Kidney (tissue), 14 donors: ENCODE measurements around the gene RRM2. TPM values are rescaled to one million over a fixed set of nuclear protein-coding genes. Genes with fewer than 3 reads are reported as not detected.

Experiments
- DNase-seq, 5 donors: peaks; one replicate each; pipeline ENCODE4 v3.0.0-alpha.2; 2013 to 2020
- FAIRE-seq: peaks from 2 replicates; lab custom pipeline; 2012; peaks lifted over from hg19 to GRCh38; lab: Jason Lieb, UNC
- H3K27ac ChIP-seq, 2 donors: one replicate each; pipeline ENCODE4 v1.7.0; 2013; ENCODE audit warnings: low read depth in 2 of 2, low read length in 2 of 2, inconsistent platforms in 1 of 2
- H3K27me3 ChIP-seq: one replicate; pipeline ENCODE4 v1.7.1; 2013; ENCODE audit warnings: low read length, inconsistent platforms; ENCODE audit not compliant: control insufficient read depth, insufficient read depth
- H3K36me3 ChIP-seq, 3 donors: one replicate each; pipeline versions ENCODE4 v1.7.0 to v1.7.1; 2013; ENCODE audit warnings: low read length in 3 of 3, control low read depth in 1 of 3, inconsistent platforms in 1 of 3; ENCODE audit not compliant: insufficient read depth in 3 of 3, control insufficient read depth in 2 of 3
- H3K4me1 ChIP-seq, 3 donors: one replicate each; pipeline versions ENCODE4 v1.7.0 to v1.7.1; 2013; ENCODE audit warnings: low read length in 3 of 3, inconsistent platforms in 1 of 3, low read depth in 1 of 3; ENCODE audit not compliant: control insufficient read depth in 2 of 3, insufficient read depth in 2 of 3
- H3K4me3 ChIP-seq, 3 donors: one replicate each; pipeline versions ENCODE4 v1.7.0 to v1.8.1; 2013; ENCODE audit warnings: low read length in 3 of 3, control low read depth in 1 of 3, inconsistent platforms in 1 of 3
- H3K9ac ChIP-seq, 3 donors: one replicate each; pipeline versions ENCODE4 v1.7.0 to v1.7.1; 2013; ENCODE audit warnings: low read length in 3 of 3, control low read depth in 1 of 3, inconsistent platforms in 1 of 3
- H3K9me3 ChIP-seq, 3 donors: one replicate each; pipeline versions ENCODE4 v1.7.0 to v1.7.1; 2013; ENCODE audit warnings: low read length in 3 of 3, control low read depth in 1 of 3, inconsistent platforms in 1 of 3; ENCODE audit not compliant: control insufficient read depth in 2 of 3, insufficient read depth in 1 of 3
- CTCF ChIP-seq: IDR thresholded peaks from 3 replicates; pipeline ENCODE4 v1.5.1; 2012; ENCODE audit warnings: mild to moderate bottlenecking, moderate library complexity, borderline replicate concordance; ENCODE audit not compliant: insufficient read depth; ENCODE audit errors: extremely low read depth
- intact Hi-C: fragments of 100-400 bp; cut with DNase I; formaldehyde crosslinking; loops from one replicate; pipeline ENCODE4 v1.11.1; 2022
- polyA plus RNA-seq: library from polyadenylated mRNA; stranded (reverse); fragments of 350-450 nt; fragmentation: Illumina TruSeq; extraction: RNeasy Lipid Tissue Mini Kit (QIAGEN cat#74804); gene quantifications from one replicate; pipeline ENCODE4 v1.2.3, GENCODE V29; 2014; ENCODE audit warnings: low read depth, low replicate concordance; ENCODE audit not compliant: insufficient read depth
- total RNA-seq: library from RNA; stranded (reverse); fragmentation: NEBNext Ultra II Directional; extraction: Animal tissue kit (Norgen Biotek cat#: 25700); gene quantifications from one replicate; pipeline ENCODE4 v1.2.1, GENCODE V29; 2021
- donor health status: control.
- donor health status: control.
- donor health status: control.
- donor health status: control.
- donor health status: control.
- donor health status: DM: yes; HTN: yes; CAD: no.
- donor health status: Normal renal cell carcinoma (clear cell type).

RRM2 gene
- total and polyA plus RNA-seq, 2 donors from 2014 or later: 3.6 to 5.5 TPM

- Histone ChIP-seq H3K27ac (no peak overlapping the region), H3K36me3 (no peaks in the 10 kb centered on the region), H3K9ac (no peak overlapping the region), H3K4me3 (no peak overlapping the region), H3K9me3 (no peaks in the 10 kb centered on the region), H3K4me1 (peaks cover 0 to 8% (median 0%) of the 10 kb centered on the region in 3 donors), H3K27me3 (no peaks in the 10 kb centered on the region)
- FAIRE-seq: no peak
- intact Hi-C loops: no loop called here
- TF ChIP-seq CTCF: no peak
- no peak for DNase-seq
Observed at GRCh38 chr2:10137053-10137843, 14.7 kb downstream of the RRM2 start.

GRCh38 chr2:10139536-10139935, 17.0 kb downstream of the RRM2 start:
- Histone ChIP-seq H3K9ac (no peak overlapping the region), H3K4me1 (no peaks in the 10 kb centered on the region), H3K4me3 (no peak overlapping the region), H3K36me3 (no peaks in the 10 kb centered on the region), H3K27ac (no peak overlapping the region), H3K9me3 (no peaks in the 10 kb centered on the region), H3K27me3 (no peaks in the 10 kb centered on the region)
- FAIRE-seq: no peak
- no peak for TF ChIP-seq CTCF
- no peak for DNase-seq
- intact Hi-C loops: no loop called here

GRCh38 chr2:10140841-10141610, 18.5 kb downstream of the RRM2 start:
- FAIRE-seq (no peak), DNase-seq (no peak)
- H3K9ac ChIP-seq: no peak overlapping the region
- H3K36me3 ChIP-seq: no peaks in the 10 kb centered on the region
- intact Hi-C loops: no loop called here
- no peaks in the 10 kb centered on the region for H3K27me3 ChIP-seq
- H3K4me3 ChIP-seq: no peak overlapping the region
- H3K9me3 ChIP-seq: no peaks in the 10 kb centered on the region
- H3K27ac ChIP-seq: no peak overlapping the region
- no peak for TF ChIP-seq CTCF
- H3K4me1 ChIP-seq: no peaks in the 10 kb centered on the region
